H1 (cell line): ENCODE measurements around the gene PLPP4. TPM values are rescaled to one million over a fixed set of nuclear protein-coding genes. Genes with fewer than 3 reads are reported as not detected.

Source experiments
- CTCF ChIA-PET: fragments of 300-600 bp; sonication (Branson Sonifier 250); formaldehyde crosslinking; loops from one replicate; lab custom pipeline; 2021; ENCODE audit not compliant: partially characterized antibody; lab: Charles Lee
- POLR2A ChIA-PET: fragments of 300-600 bp; sonication (Branson Sonifier 250); formaldehyde crosslinking; loops from one replicate; lab custom pipeline; 2021; ENCODE audit warnings: inconsistent platforms; ENCODE audit not compliant: partially characterized antibody; lab: Charles Lee
- DNase-seq, 2 experiments: peaks; one replicate each; pipeline versions ENCODE4 v3.0.0 to v3.0.0-alpha.2; 2010 to 2022; ENCODE audit warnings: low spot score in 2 of 2, low read depth in 1 of 2, mixed read lengths in 1 of 2
- FAIRE-seq: peaks from 2 replicates; lab custom pipeline; 2011; peaks lifted over from hg19 to GRCh38; lab: Jason Lieb, UNC
- H2AFZ ChIP-seq: 2 replicates; pipeline ENCODE4 v1.8.1; 2012; ENCODE audit warnings: low read length, inconsistent platforms
- H2AK5ac ChIP-seq: 2 replicates; pipeline ENCODE4 v1.6.1; 2013; ENCODE audit warnings: low read depth, low read length
- H2BK120ac ChIP-seq: replicated peaks from 2 replicates; pipeline ENCODE3; 2013; ENCODE audit warnings: low read depth, low read length, inconsistent platforms
- H2BK12ac ChIP-seq: 2 replicates; pipeline ENCODE4 v1.6.1; 2013; ENCODE audit warnings: low read depth, low read length
- H2BK15ac ChIP-seq: 2 replicates; pipeline ENCODE4 v1.6.1; 2013; ENCODE audit warnings: low read length
- H2BK20ac ChIP-seq: 2 replicates; pipeline ENCODE4 v1.6.1; 2013; ENCODE audit warnings: low read length
- H2BK5ac ChIP-seq: 2 replicates; pipeline ENCODE4 v1.6.1; 2013; ENCODE audit warnings: low read depth, low read length
- H3K14ac ChIP-seq: 2 replicates; pipeline ENCODE4 v1.6.1; 2013; ENCODE audit warnings: inconsistent platforms; ENCODE audit not compliant: insufficient read length
- H3K18ac ChIP-seq: 2 replicates; pipeline ENCODE4 v1.6.1; 2013; ENCODE audit warnings: low read length; ENCODE audit errors: extremely low read depth
- H3K23ac ChIP-seq: 2 replicates; pipeline ENCODE4 v1.6.1; 2013; ENCODE audit warnings: inconsistent platforms; ENCODE audit not compliant: insufficient read length
- H3K23me2 ChIP-seq: 2 replicates; pipeline ENCODE4 v1.6.1; 2013; ENCODE audit warnings: low read depth, low read length
- H3K27ac ChIP-seq: 2 replicates; pipeline ENCODE4 v1.6.1; 2011; ENCODE audit warnings: low read depth, low read length, inconsistent platforms
- H3K27me3 ChIP-seq, 4 experiments: replicated peaks in 1 of 4; 1 replicate in 1 of 4; 2 replicates in 3 of 4; pipeline versions ENCODE4 v1.6.1 to v1.8.1; 2011 to 2013; ENCODE audit warnings: low read length in 3 of 4, mild to moderate bottlenecking in 3 of 4, inconsistent platforms in 2 of 4, mixed read lengths in 2 of 4, moderate library complexity in 1 of 4; ENCODE audit not compliant: control insufficient read depth in 3 of 4, insufficient read depth in 3 of 4; ENCODE audit errors: extremely low read depth in 1 of 4
- H3K36me3 ChIP-seq, 4 experiments: 2 replicates each; pipeline versions ENCODE4 v1.6.1 to v1.8.1; 2011 to 2013; ENCODE audit warnings: mild to moderate bottlenecking in 4 of 4, low read length in 3 of 4, moderate library complexity in 2 of 4, control low read depth in 1 of 4, inconsistent platforms in 1 of 4; ENCODE audit not compliant: insufficient read depth in 4 of 4, control insufficient read depth in 2 of 4
- H3K4ac ChIP-seq: replicated peaks from 2 replicates; pipeline ENCODE3; 2013; ENCODE audit warnings: low read length, low read depth, mixed read lengths, inconsistent platforms; ENCODE audit not compliant: insufficient read length
- H3K4me1 ChIP-seq, 4 experiments: replicated peaks in 1 of 4; 1 replicate in 1 of 4; 2 replicates in 3 of 4; pipeline versions ENCODE4 v1.6.1 to v1.8.1; 2011 to 2013; ENCODE audit warnings: low read length in 3 of 4, inconsistent platforms in 2 of 4, mixed read lengths in 1 of 4; ENCODE audit not compliant: insufficient read depth in 4 of 4, control insufficient read depth in 3 of 4
- H3K4me2 ChIP-seq, 2 experiments: 2 replicates each; pipeline versions ENCODE4 v1.6.1 to v1.8.1; 2011 to 2013; ENCODE audit warnings: low read depth in 2 of 2, low read length in 2 of 2, control low read depth in 1 of 2, inconsistent platforms in 1 of 2, mild to moderate bottlenecking in 1 of 2; ENCODE audit not compliant: insufficient read depth in 1 of 2
- H3K4me3 ChIP-seq, 4 experiments: fragments of 200-600, 300-600 bp in 1 of 4; sonication (generic), shearing (Covaris generic), sonication (Bioruptor Twin) in 1 of 4; 2 replicates each; pipeline versions ENCODE4 v1.5.1 to v1.8.1; 2011 to 2016; ENCODE audit warnings: low read length in 4 of 4, low read depth in 3 of 4, control low read depth in 2 of 4, inconsistent platforms in 2 of 4, mild to moderate bottlenecking in 2 of 4, mixed read lengths in 1 of 4, moderate library complexity in 1 of 4; ENCODE audit not compliant: insufficient read depth in 2 of 4; ENCODE audit errors: extremely low read depth in 1 of 4
- H3K56ac ChIP-seq: replicated peaks from 2 replicates; pipeline ENCODE3; 2013; ENCODE audit warnings: low read depth, mild to moderate bottlenecking, mixed read lengths, low read length, inconsistent platforms; ENCODE audit not compliant: insufficient read length
- H3K79me1 ChIP-seq: 2 replicates; pipeline ENCODE4 v1.6.1; 2013; ENCODE audit warnings: low read depth, low read length, control low read depth
- H3K79me2 ChIP-seq, 2 experiments: 2 replicates each; pipeline versions ENCODE4 v1.6.1 to v1.8.1; 2012 to 2013; ENCODE audit warnings: low read length in 2 of 2, mild to moderate bottlenecking in 2 of 2, inconsistent platforms in 1 of 2; ENCODE audit not compliant: insufficient read depth in 2 of 2, control insufficient read depth in 1 of 2
- H3K9ac ChIP-seq, 4 experiments: replicated peaks in 1 of 4; 1 replicate in 1 of 4; 2 replicates in 3 of 4; pipeline versions ENCODE4 v1.6.1 to v1.8.1; 2011 to 2013; ENCODE audit warnings: low read depth in 3 of 4, low read length in 3 of 4, control low read depth in 2 of 4, mild to moderate bottlenecking in 2 of 4, moderate library complexity in 2 of 4, inconsistent platforms in 1 of 4; ENCODE audit errors: extremely low read depth in 1 of 4
- H3K9me3 ChIP-seq, 2 experiments: 2 replicates each; pipeline versions ENCODE4 v1.6.1 to v1.8.1; 2012 to 2013; ENCODE audit warnings: mild to moderate bottlenecking in 2 of 2, moderate library complexity in 2 of 2, control low read depth in 1 of 2, inconsistent platforms in 1 of 2, low read depth in 1 of 2, low read length in 1 of 2, mixed read lengths in 1 of 2; ENCODE audit not compliant: insufficient read depth in 2 of 2
- H4K20me1 ChIP-seq, 2 experiments: replicated peaks in 1 of 2; 2 replicates each; pipeline versions ENCODE3 to v1.8.1; 2011 to 2013; ENCODE audit warnings: inconsistent platforms in 2 of 2, low read length in 2 of 2, mild to moderate bottlenecking in 1 of 2; ENCODE audit not compliant: insufficient read depth in 2 of 2, control insufficient read depth in 1 of 2
- H4K5ac ChIP-seq: 2 replicates; pipeline ENCODE4 v1.6.1; 2013; ENCODE audit warnings: low read length, low read depth, mixed read lengths, inconsistent platforms; ENCODE audit not compliant: insufficient read length
- H4K8ac ChIP-seq: 2 replicates; pipeline ENCODE4 v1.8.0; 2013; ENCODE audit warnings: mild to moderate bottlenecking, moderate library complexity, low read length, inconsistent platforms; ENCODE audit not compliant: insufficient read depth; ENCODE audit errors: extremely low read depth
- H4K91ac ChIP-seq: replicated peaks from 2 replicates; pipeline ENCODE3; 2013; ENCODE audit warnings: low read length, mixed read lengths, inconsistent platforms; ENCODE audit not compliant: insufficient read length
- BACH1 ChIP-seq: IDR thresholded peaks from 2 replicates; pipeline ENCODE4 v1.6.1; 2012; ENCODE audit warnings: low read length, improper control_type of control experiment
- BRCA1 ChIP-seq: IDR thresholded peaks from 2 replicates; pipeline ENCODE4 v1.6.1; 2012; ENCODE audit warnings: low read depth, low read length, improper control_type of control experiment
- EP300 ChIP-seq, 2 experiments: IDR thresholded peaks; 1 replicate in 1 of 2; 2 replicates in 1 of 2; pipeline ENCODE4 v1.6.1; 2011 to 2012; ENCODE audit warnings: low read depth in 2 of 2, low read length in 2 of 2, mild to moderate bottlenecking in 2 of 2, borderline replicate concordance in 1 of 2, inconsistent platforms in 1 of 2, moderate library complexity in 1 of 2
- EZH2 ChIP-seq: fragments of 200-600 bp; sonication (generic); IDR thresholded peaks from 2 replicates; pipeline ENCODE4 v1.7.1; 2012; ENCODE audit warnings: low read depth, mild to moderate bottlenecking, moderate library complexity, low read length, inconsistent platforms; ENCODE audit not compliant: severe bottlenecking
- FOSL1 ChIP-seq: IDR thresholded peaks from 2 replicates; pipeline ENCODE4 v1.6.1; 2011; ENCODE audit warnings: mild to moderate bottlenecking, low read depth, low read length, moderate library complexity; ENCODE audit not compliant: insufficient read depth
- GTF2F1 ChIP-seq: IDR thresholded peaks from 2 replicates; pipeline ENCODE4 v1.6.1; 2012; ENCODE audit warnings: low read depth, low read length, improper control_type of control experiment, borderline replicate concordance
- NANOG ChIP-seq: IDR thresholded peaks from 2 replicates; pipeline ENCODE4 v1.6.1; 2011; ENCODE audit warnings: low read length, low read depth, mild to moderate bottlenecking, inconsistent platforms; ENCODE audit not compliant: insufficient read depth, poor library complexity, severe bottlenecking
- POLR2A ChIP-seq, 2 experiments: IDR thresholded peaks; 1 replicate in 1 of 2; 2 replicates in 1 of 2; pipeline ENCODE4 v1.6.1; 2011; ENCODE audit warnings: low read depth in 2 of 2, low read length in 2 of 2, mild to moderate bottlenecking in 2 of 2; ENCODE audit errors: control extremely low read depth in 1 of 2
- RXRA ChIP-seq: IDR thresholded peaks from 2 replicates; pipeline ENCODE4 v1.6.1; 2011; ENCODE audit warnings: low read depth, mild to moderate bottlenecking, low read length, moderate library complexity; ENCODE audit not compliant: insufficient read depth
- SAP30 ChIP-seq: fragments of 300-600 bp; sonication (generic); IDR thresholded peaks from 2 replicates; pipeline ENCODE4 v1.7.1; 2012; ENCODE audit warnings: low read length, moderate library complexity, mild to moderate bottlenecking, inconsistent platforms; ENCODE audit not compliant: insufficient read depth, insufficient replicate concordance
- SP4 ChIP-seq: IDR thresholded peaks from 2 replicates; pipeline ENCODE4 v1.6.1; 2012; ENCODE audit warnings: low read length, inconsistent platforms
- YY1 ChIP-seq: IDR thresholded peaks from 2 replicates; pipeline ENCODE4 v1.6.1; 2011; ENCODE audit warnings: low read depth, mild to moderate bottlenecking, low read length
- ZNF274 ChIP-seq: IDR thresholded peaks from 2 replicates; pipeline ENCODE4 v1.7.0; 2012; ENCODE audit warnings: low read length, borderline replicate concordance; ENCODE audit errors: extremely low read depth
- WGBS, 2 experiments: shearing (Covaris generic) in 1 of 2; methylation state at CpG; one replicate each; pipeline versions ENCODE4 v1.1.6 to v1.1.7; 2013 to 2015; ENCODE audit warnings: low lambda C conversion rate in 2 of 2, mixed read lengths in 2 of 2, inconsistent platforms in 1 of 2, low coverage in 1 of 2, missing lambda C conversion rate in 1 of 2; ENCODE audit not compliant: insufficient replicate concordance in 2 of 2, insufficient coverage in 1 of 2, insufficient read length in 1 of 2; ENCODE audit errors: extremely low coverage in 1 of 2, missing lambda C conversion rate in 1 of 2; 5-methylcytosine and 5-hydroxymethylcytosine counted together
- polyA plus RNA-seq, 7 experiments: library from polyadenylated mRNA; depleted of rRNA in 3 of 7; stranded (reverse) in 5 of 7; unstranded in 2 of 7; fragments of >200 nt in 5 of 7; fragments of 200-250 nt in 2 of 7; gene quantifications; 1 replicate in 5 of 7; 2 replicates in 1 of 7; 4 replicates in 1 of 7; pipeline versions ENCODE4 v1.2.1 to v1.2.3, GENCODE V29; 2011 to 2013; ENCODE audit warnings: missing spikeins in 2 of 7, mixed read lengths in 2 of 7
- total RNA-seq: library from RNA; stranded (reverse); fragmentation: NEBNext Ultra II Directional; extraction: Animal tissue kit (Norgen Biotek cat#: 25700); gene quantifications from 2 replicates; pipeline ENCODE4 v1.2.1, GENCODE V29; 2021
- TF ChIP-seq, protein P1 (sequence below): IDR thresholded peaks from 2 replicates; pipeline ENCODE4 v1.6.1; 2011; ENCODE audit warnings: low read depth, mild to moderate bottlenecking, low read length; ENCODE audit not compliant: insufficient read depth

Gene PLPP4
- total and polyA plus RNA-seq, 2 of the 8 experiments (the other 6 are each of a cell fraction or from before 2014, with no cell fraction given), result 0.30 TPM; not detected in 1

DNA sequence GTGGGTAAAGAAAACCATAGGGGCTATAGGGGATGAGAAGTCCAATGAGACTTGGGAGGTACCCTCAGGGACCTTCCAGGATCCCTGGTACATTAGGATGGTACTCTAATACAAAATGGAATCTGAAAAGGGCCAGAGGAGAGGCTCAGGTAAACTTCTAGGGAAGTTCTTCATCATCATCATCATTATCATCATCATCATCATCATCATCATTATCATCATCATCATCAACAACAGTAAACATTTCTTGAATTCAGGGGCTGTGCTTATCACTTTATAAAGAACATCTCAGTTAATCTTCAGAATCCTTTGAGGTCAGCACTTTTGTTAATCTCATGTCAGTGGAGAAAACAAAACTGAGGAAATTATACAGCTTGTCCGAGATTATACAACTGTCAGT is 50.1 kb downstream of the PLPP4 start:
- Histone ChIP-seq H3K4me1 (no peaks in the 10 kb centered on the region), H2BK120ac (no peak overlapping the region), H3K9me3 (no peaks in the 10 kb centered on the region), H3K4me2 (no peak overlapping the region), H2AK5ac (no peak overlapping the region; the same call in 1 of the 2 replicates), H3K79me2 (no peaks in the 10 kb centered on the region), H3K18ac (no peak overlapping the region), H3K56ac (no peak overlapping the region), H3K27ac (no peak overlapping the region), H3K23me2 (no peaks in the 10 kb centered on the region), H4K8ac (no peak overlapping the region), H3K36me3 (no peaks in the 10 kb centered on the region), H3K79me1 (no peaks in the 10 kb centered on the region), H2BK5ac (no peak overlapping the region), H2BK20ac (no peak overlapping the region), H3K27me3 (no peaks in the 10 kb centered on the region), H3K23ac (no peak overlapping the region), H2BK15ac (no peak overlapping the region), H3K4ac (no peak overlapping the region), H4K5ac (no peak overlapping the region), H3K14ac (no peak overlapping the region), H3K9ac (no peak overlapping the region), H3K4me3 (no peak overlapping the region), H4K20me1 (no peaks in the 10 kb centered on the region), H2BK12ac (no peak overlapping the region), H4K91ac (no peak overlapping the region), H2AFZ (no peak overlapping the region)
- no peak for DNase-seq
- ChIA-PET CTCF (no interaction called here), POLR2A (no interaction called here)
- FAIRE-seq, result no peak
- WGBS, 2 experiments, result 100% methylated on average over 1 of the region's 1 CpG; no CpG with 5 or more reads in 1 of the 2 experiments
- TF ChIP-seq FOSL1 (no peak), BRCA1 (no peak), SAP30 (no peak), GTF2F1 (no peak), YY1 (no peak), ZNF274 (no peak), SP4 (no peak), BACH1 (no peak), EP300 (IDR thresholded peaks at IDR 0.05; ENCODE audit: borderline replicate concordance in 1 of 2, low read depth in 2 of 2, low read length in 2 of 2) (no peak), RXRA (no peak), NANOG (no peak), POLR2A (IDR thresholded peaks at IDR 0.05; ENCODE audit: control extremely low read depth in 1 of 2, low read depth in 2 of 2, low read length in 2 of 2) (no peak), EZH2 (no peak)
- TF ChIP-seq, protein P1, sequence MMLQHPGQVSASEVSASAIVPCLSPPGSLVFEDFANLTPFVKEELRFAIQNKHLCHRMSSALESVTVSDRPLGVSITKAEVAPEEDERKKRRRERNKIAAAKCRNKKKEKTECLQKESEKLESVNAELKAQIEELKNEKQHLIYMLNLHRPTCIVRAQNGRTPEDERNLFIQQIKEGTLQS, result no peak
